ENCODE results near the gene CNTNAP5.

DNA sequence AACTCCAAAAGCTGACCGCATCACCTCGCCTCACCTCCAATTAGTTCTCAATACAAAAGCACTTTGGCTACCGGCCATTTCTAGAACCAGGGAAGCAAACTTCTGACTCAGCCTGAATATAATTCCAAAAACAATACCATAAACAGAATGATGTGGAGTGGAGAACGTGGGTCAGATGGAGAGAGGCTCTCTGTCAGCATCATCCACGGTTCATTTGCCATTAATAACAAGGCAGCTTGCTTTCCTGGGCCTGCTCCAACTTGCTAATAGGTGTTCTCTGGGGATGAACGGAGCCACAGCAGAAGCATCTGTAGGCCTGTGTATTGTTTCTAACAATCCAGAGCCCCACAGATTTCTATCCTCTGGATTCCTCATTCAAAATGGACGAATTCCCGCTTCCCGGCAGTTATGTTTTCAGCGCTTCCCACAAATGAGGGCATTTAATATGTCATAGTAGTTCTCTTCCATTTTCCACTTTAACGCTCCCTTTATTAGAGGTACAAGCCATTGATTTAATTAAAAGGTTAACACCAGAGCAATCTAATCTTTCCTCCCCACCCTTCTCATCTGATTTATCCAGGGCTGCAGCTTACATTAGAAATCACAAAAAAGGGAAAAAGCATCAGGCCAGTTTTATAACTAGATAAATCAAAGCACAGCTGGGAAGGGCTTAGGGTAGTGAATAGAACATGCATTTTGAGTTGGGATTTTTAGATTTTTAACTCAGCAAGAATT, 23.2 kb upstream of the CNTNAP5 start:
- TF ChIP-seq EZH2 (IDR thresholded peaks at IDR 0.05) (no peak), POLR2AphosphoS5 (IDR thresholded peaks at IDR 0.05; ENCODE audit: borderline replicate concordance, low read depth, low read length) (no peak)
